HEK293T (cell line): Measurements from ENCODE around the gene KCNMA1.

ENCODE experiments used
- CTCF ChIA-PET: fragments of 350-600 bp; formaldehyde crosslinking; extraction: SDS; loops from one replicate; lab custom pipeline; 2021; ENCODE audit warnings: antibody characterized with exemption, inconsistent platforms; lab: Yijun Ruan, JAX
- POLR2A ChIA-PET: fragments of 350-600 bp; formaldehyde crosslinking; extraction: SDS; loops from one replicate; lab custom pipeline; 2020; ENCODE audit warnings: antibody characterized with exemption, inconsistent platforms; lab: Yijun Ruan, JAX
- DNase-seq: peaks from one replicate; pipeline ENCODE4 v3.0.0; 2012; ENCODE audit warnings: mixed read lengths; ENCODE audit errors: extremely low spot score
- ARNT ChIP-seq: fragments of 450-650 bp; IDR thresholded peaks from 2 replicates; pipeline ENCODE4 v1.6.1; 2017; ENCODE audit warnings: mild to moderate bottlenecking
- BHLHE40 ChIP-seq: fragments of 450-650 bp; IDR thresholded peaks from 2 replicates; pipeline ENCODE4 v1.6.1; 2016; ENCODE audit warnings: mild to moderate bottlenecking, moderate library complexity, borderline replicate concordance
- CTBP1 ChIP-seq: fragments of 450-650 bp; IDR thresholded peaks from 2 replicates; pipeline ENCODE4 v1.6.1; 2016; ENCODE audit warnings: borderline replicate concordance
- ELF4 ChIP-seq: fragments of 450-650 bp; IDR thresholded peaks from 2 replicates; pipeline ENCODE4 v1.6.1; 2017; ENCODE audit warnings: antibody characterized with exemption
- FOXA1 ChIP-seq: fragments of 450-650 bp; IDR thresholded peaks from 2 replicates; pipeline ENCODE4 v1.6.1; 2016; ENCODE audit warnings: mild to moderate bottlenecking
- FOXK2 ChIP-seq: fragments of 450-650 bp; IDR thresholded peaks from 2 replicates; pipeline ENCODE4 v1.6.1; 2016; ENCODE audit warnings: mild to moderate bottlenecking
- FOXM1 ChIP-seq: fragments of 450-650 bp; IDR thresholded peaks from 2 replicates; pipeline ENCODE4 v1.6.1; 2017; ENCODE audit warnings: mild to moderate bottlenecking, borderline replicate concordance
- HDGF ChIP-seq: fragments of 450-650 bp; IDR thresholded peaks from 2 replicates; pipeline ENCODE4 v1.6.1; 2017; ENCODE audit warnings: antibody characterized with exemption, borderline replicate concordance
- L3MBTL2 ChIP-seq: fragments of 450-650 bp; conservative IDR thresholded peaks from 2 replicates; pipeline ENCODE4 v1.6.1; 2016; ENCODE audit warnings: mild to moderate bottlenecking
- LEF1 ChIP-seq: fragments of 450-650 bp; IDR thresholded peaks from 2 replicates; pipeline ENCODE4 v1.6.1; 2017; ENCODE audit warnings: mild to moderate bottlenecking, borderline replicate concordance
- NFRKB ChIP-seq: fragments of 450-650 bp; IDR thresholded peaks from 2 replicates; pipeline ENCODE4 v1.6.1; 2016; ENCODE audit warnings: mild to moderate bottlenecking, moderate library complexity
- SP1 ChIP-seq: fragments of 450-650 bp; IDR thresholded peaks from 2 replicates; pipeline ENCODE4 v1.6.1; 2017
- SUZ12 ChIP-seq: fragments of 450-650 bp; IDR thresholded peaks from 2 replicates; pipeline ENCODE4 v1.6.1; 2016; ENCODE audit warnings: mild to moderate bottlenecking
- TARDBP ChIP-seq: fragments of 450-650 bp; IDR thresholded peaks from 2 replicates; pipeline ENCODE4 v1.6.1; 2016
- ZNF384 ChIP-seq: fragments of 450-650 bp; IDR thresholded peaks from 2 replicates; pipeline ENCODE4 v1.6.1; 2016
- TF ChIP-seq, protein P1 (sequence below): fragments of 450-650 bp; IDR thresholded peaks from 2 replicates; pipeline ENCODE4 v1.6.1; 2016

KCNMA1 gene

DNA sequence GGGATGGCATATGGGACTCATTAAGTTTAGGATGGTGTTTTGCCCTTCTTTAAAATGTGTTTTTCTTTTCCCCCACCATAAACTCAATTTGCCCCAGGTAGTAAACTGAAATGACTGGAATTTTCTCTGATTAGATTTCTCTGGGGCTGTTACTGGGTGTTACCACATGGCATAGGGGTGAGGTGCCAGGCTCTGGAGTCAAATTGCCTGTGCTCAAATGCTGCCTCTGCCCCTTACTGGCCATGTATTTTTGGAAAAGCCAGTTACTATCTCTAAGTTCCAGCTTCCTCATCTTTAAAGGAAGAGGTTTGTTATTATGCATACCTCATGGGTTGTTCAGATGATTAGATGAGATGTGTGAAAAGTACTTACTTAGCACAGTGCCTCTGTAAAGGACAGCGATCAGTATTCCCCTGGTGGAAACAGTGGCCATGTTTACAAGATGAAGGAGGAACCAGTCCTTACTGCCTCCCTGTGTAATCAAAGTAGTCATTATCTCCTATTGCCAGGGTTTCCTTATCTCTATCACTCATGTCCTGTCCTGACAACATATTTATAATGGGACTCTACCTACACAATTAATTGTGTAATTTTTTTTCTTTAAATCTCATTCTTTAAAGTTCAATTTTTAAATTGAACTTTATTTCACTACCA is 352.0 kb downstream of the KCNMA1 start:
- DNase-seq = no peak
- no peak for TF ChIP-seq FOXA1
- no peak for TF ChIP-seq LEF1
- TF ChIP-seq L3MBTL2 = no peak
- TF ChIP-seq ELF4 = no peak
- TF ChIP-seq FOXM1 = no peak
- TF ChIP-seq CTBP1 = no peak
- TF ChIP-seq ARNT = no peak
- TF ChIP-seq TARDBP = no peak
- TF ChIP-seq ZNF384 = no peak
- TF ChIP-seq FOXK2 = no peak
- TF ChIP-seq NFRKB = no peak
- no peak for TF ChIP-seq SP1
- no peak for TF ChIP-seq HDGF
- TF ChIP-seq, protein P1, sequence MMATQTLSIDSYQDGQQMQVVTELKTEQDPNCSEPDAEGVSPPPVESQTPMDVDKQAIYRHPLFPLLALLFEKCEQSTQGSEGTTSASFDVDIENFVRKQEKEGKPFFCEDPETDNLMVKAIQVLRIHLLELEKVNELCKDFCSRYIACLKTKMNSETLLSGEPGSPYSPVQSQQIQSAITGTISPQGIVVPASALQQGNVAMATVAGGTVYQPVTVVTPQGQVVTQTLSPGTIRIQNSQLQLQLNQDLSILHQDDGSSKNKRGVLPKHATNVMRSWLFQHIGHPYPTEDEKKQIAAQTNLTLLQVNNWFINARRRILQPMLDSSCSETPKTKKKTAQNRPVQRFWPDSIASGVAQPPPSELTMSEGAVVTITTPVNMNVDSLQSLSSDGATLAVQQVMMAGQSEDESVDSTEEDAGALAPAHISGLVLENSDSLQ = no peak
- no peak for TF ChIP-seq BHLHE40
- no peak for TF ChIP-seq SUZ12
- ChIA-PET CTCF (interaction anchor here (0.7 kb wide), 1 partner anchor 100 kb away, joined by 3 read pairs; no protein-coding TSS in a partner anchor), POLR2A (no interaction called here)

DNA sequence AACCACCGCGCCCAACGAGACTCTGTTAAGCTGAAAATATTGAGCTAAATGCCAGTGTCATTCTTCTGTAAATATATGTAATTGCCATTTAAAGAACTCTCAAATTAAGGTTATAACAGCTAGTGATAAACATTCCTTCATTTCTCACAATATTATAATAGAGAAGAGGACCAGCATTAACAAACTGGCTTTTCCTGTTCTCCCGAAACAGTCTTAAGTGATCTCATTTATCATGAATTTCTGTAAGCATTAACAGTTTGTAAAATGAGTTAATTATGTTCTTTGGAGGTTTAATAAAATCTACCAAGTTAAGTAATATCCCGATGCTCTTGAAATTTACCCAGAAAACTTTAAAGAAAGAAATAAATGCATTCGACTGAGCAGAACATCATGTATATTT is 352.8 kb downstream of the KCNMA1 start:
- no peak for TF ChIP-seq LEF1
- TF ChIP-seq NFRKB = no peak
- TF ChIP-seq ZNF384 = no peak
- no peak for TF ChIP-seq FOXK2
- TF ChIP-seq CTBP1 = no peak
- TF ChIP-seq, protein P1 = no peak
- TF ChIP-seq HDGF = no peak
- no peak for TF ChIP-seq SUZ12
- ChIA-PET POLR2A (no interaction called here), CTCF (no interaction called here)

DNA sequence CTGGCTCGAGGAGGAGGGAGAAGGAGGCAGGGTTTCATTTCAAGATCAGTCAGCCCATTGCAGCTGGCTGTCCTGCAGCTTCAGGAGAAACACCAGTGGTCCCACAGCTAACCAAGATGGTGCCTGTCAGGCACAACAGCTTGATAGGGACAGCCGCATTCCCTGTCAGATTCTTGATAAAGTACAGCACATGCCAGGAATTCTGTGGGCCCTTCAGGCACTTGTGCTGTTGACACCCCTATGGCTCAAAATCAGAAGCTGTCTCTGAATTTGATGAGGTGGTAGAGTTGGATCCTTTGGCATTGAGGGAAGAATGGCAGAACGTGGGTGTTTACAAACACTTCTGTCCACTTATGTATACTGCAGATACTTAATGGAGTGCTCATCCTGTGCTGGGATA is 354.3 kb downstream of the KCNMA1 start:
- CTCF ChIA-PET = no interaction called here
- no peak for DNase-seq
- POLR2A ChIA-PET = no interaction called here
- no peak for TF ChIP-seq FOXK2
- TF ChIP-seq SUZ12 = no peak
- no peak for TF ChIP-seq HDGF
- TF ChIP-seq NFRKB = no peak
- TF ChIP-seq, protein P1 = no peak
- no peak for TF ChIP-seq ARNT
- TF ChIP-seq ELF4 = no peak
- no peak for TF ChIP-seq FOXM1
- no peak for TF ChIP-seq L3MBTL2
- TF ChIP-seq LEF1 = no peak
- no peak for TF ChIP-seq FOXA1

More for the DNA sequence above, 352.8 kb downstream of the KCNMA1 start:
- no peak for DNase-seq

DNA sequence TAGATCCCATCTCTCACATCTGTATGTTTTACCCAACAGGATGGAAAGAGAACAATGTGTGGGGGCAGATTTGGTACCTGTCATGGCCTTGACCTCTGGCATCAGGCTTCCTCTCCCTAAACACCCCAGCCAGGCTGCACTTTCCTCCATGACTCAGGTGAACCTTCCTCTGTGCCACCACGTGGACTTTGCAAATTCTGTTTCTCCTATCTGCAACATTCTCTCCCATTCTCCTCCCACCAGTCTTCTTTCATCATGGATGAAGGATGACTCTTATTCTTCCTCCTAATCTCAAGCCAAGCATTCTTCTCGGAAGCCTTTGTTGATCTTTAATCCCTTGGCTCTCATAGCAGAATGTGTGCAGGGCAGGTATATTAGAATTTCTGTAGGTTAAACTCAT is 355.4 kb downstream of the KCNMA1 start:
- TF ChIP-seq BHLHE40 = no peak
- TF ChIP-seq FOXM1 = no peak
- TF ChIP-seq ZNF384 = no peak
- no peak for TF ChIP-seq ARNT
- no peak for TF ChIP-seq LEF1
- no peak for TF ChIP-seq FOXA1
- no peak for TF ChIP-seq TARDBP
- no peak for TF ChIP-seq L3MBTL2
- TF ChIP-seq NFRKB = no peak
- TF ChIP-seq HDGF = no peak
- TF ChIP-seq ELF4 = no peak
- DNase-seq = no peak
- CTCF ChIA-PET = no interaction called here
- POLR2A ChIA-PET = no interaction called here

DNA sequence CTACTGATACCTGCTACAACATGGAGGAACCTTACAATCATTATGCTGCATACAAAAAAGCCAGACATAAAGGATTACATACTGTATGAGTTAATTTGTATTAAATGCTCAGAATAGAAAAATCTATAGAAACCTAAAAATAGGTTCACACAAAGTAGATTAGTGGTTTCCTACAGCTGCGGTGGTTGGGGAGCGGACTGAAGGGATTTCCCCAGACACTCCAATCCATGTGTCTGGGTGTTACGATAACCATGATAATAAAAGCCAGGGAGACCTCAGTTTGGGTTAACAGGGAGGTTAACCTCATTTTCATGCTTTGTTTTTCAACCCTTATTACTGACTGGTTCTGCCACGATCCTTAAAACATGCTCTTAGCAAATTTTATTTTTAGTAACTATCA is 355.9 kb downstream of the KCNMA1 start:
- ChIA-PET POLR2A (no interaction called here), CTCF (no interaction called here)
- DNase-seq = no peak
- no peak for TF ChIP-seq FOXM1
- TF ChIP-seq CTBP1 = no peak
- TF ChIP-seq BHLHE40 = no peak
- no peak for TF ChIP-seq ZNF384
- no peak for TF ChIP-seq NFRKB
- no peak for TF ChIP-seq LEF1
- TF ChIP-seq SP1 = no peak
- TF ChIP-seq FOXA1 = no peak
- TF ChIP-seq HDGF = no peak
- TF ChIP-seq FOXK2 = no peak
- TF ChIP-seq ELF4 = no peak
- TF ChIP-seq SUZ12 = no peak
- TF ChIP-seq TARDBP = no peak
- TF ChIP-seq, protein P1 = no peak
- TF ChIP-seq ARNT = no peak
- no peak for TF ChIP-seq L3MBTL2

DNA sequence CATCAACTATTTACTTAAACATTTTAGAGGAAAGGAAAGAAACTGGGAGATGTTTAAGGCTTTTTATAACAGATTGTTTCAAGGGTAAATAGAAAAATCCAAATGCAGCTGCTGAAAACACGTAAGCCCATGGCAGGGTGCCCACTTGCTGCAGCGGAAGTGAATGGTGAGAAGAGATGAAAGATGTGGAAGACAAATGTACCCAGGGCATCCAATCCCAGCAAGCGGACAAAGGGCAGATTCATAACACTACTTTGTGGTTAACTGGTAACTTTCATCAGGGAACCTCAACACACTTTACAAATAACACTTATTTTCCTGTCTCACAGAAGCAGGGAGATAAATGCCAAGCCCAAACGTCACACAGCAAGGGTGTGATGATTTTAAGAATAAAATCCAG is 358.4 kb downstream of the KCNMA1 start:
- POLR2A ChIA-PET = no interaction called here
- DNase-seq = no peak
- no peak for TF ChIP-seq SUZ12
- TF ChIP-seq LEF1 = no peak
- no peak for TF ChIP-seq CTBP1
- TF ChIP-seq NFRKB = no peak
- no peak for TF ChIP-seq ELF4
- TF ChIP-seq HDGF = no peak
- no peak for TF ChIP-seq FOXK2
- no peak for TF ChIP-seq SP1
- TF ChIP-seq FOXM1 = no peak
- TF ChIP-seq, protein P1 = no peak
- TF ChIP-seq BHLHE40 = no peak
- CTCF ChIA-PET = no interaction called here
